IMR-90 (cell line): ENCODE results near the gene ICAM4.

Source experiments
- POLR2A ChIP-seq: IDR thresholded peaks from 2 replicates; pipeline ENCODE4 v1.6.1; 2012; ENCODE audit warnings: mild to moderate bottlenecking, low read depth, low read length
- RAD21 ChIP-seq: IDR thresholded peaks from 2 replicates; pipeline ENCODE4 v1.6.1; 2012; ENCODE audit warnings: low read length, improper control_type of control experiment
- TF ChIP-seq, protein P1 (sequence below): conservative IDR thresholded peaks from 2 replicates; pipeline ENCODE4 v1.5.1; 2012; ENCODE audit warnings: mild to moderate bottlenecking, low read depth, low read length, improper control_type of control experiment

DNA sequence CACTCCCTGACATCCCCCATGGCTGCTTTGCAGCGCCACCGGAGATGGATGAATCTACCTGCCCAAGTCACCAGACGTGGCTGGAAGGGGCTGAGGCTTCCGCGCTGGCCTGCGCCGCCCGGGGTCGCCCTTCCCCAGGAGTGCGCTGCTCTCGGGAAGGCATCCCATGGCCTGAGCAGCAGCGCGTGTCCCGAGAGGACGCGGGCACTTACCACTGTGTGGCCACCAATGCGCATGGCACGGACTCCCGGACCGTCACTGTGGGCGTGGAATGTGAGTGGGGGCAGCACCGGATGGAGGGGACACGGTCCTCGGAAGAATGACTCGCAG lies 7.6 kb downstream of the ICAM4 start:
- TF ChIP-seq, protein P1, sequence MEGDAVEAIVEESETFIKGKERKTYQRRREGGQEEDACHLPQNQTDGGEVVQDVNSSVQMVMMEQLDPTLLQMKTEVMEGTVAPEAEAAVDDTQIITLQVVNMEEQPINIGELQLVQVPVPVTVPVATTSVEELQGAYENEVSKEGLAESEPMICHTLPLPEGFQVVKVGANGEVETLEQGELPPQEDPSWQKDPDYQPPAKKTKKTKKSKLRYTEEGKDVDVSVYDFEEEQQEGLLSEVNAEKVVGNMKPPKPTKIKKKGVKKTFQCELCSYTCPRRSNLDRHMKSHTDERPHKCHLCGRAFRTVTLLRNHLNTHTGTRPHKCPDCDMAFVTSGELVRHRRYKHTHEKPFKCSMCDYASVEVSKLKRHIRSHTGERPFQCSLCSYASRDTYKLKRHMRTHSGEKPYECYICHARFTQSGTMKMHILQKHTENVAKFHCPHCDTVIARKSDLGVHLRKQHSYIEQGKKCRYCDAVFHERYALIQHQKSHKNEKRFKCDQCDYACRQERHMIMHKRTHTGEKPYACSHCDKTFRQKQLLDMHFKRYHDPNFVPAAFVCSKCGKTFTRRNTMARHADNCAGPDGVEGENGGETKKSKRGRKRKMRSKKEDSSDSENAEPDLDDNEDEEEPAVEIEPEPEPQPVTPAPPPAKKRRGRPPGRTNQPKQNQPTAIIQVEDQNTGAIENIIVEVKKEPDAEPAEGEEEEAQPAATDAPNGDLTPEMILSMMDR, result no peak
- no peak for TF ChIP-seq RAD21
- no peak for TF ChIP-seq POLR2A
